Measurements from ENCODE around the gene ITGA2. TPM values are rescaled to one million over a fixed set of nuclear protein-coding genes. Genes with fewer than 3 reads are reported as not detected.

The ITGA2 gene
- 26.0 and 73.1 TPM in 2 replicates for total RNA-seq

GRCh38 chr5:52989025-52989780 is at the start of gene ITGA2:
Gene ITGA2, plus strand, starts transcription at chr5:52989352. Its CDS starts 117 bp downstream, at chr5:52989469.

GRCh38 chr5:53109443-53110127 is 120.4 kb downstream of the ITGA2 start, which contains the start of gene MOCS2:
Gene MOCS2, minus strand, starts transcription at chr5:53109757. Its CDS starts 2,583 bp downstream, at chr5:53107174.

Other genes starting within 250 kb of the ITGA2 start
- 82.9 and 176 TPM in 2 replicates for gene ITGA1, start 201.4 kb upstream of the ITGA2 start, total RNA-seq
- 15.8 and 23.0 TPM in 2 replicates for gene PELO, start 201.4 kb upstream of the ITGA2 start, total RNA-seq
- gene MOCS2, start 120.4 kb downstream of the ITGA2 start, total RNA-seq = 21.5 and 27.1 TPM in 2 replicates